ACHN (cell line): ENCODE measurements around the gene IGLL1.
"Not testable (repeated sequence)": the region's sequence is repeated elsewhere in the genome, so short reads cannot be mapped to it uniquely, and the experiment has no call there.

Source experiments
- DNase-seq: peaks from one replicate; pipeline ENCODE4 v3.0.0-alpha.2; 2015
- in situ Hi-C: cut with HindIII; loops from 2 replicates; pipeline ENCODE4 v1.10.0; 2017; ENCODE audit warnings: low sequenced_read_pairs, low pct_ligation_motif_present, low pct_unique_long_range_greater_than_20kb

Gene IGLL1

GRCh38 chr22:23549198-23549595, 30.9 kb downstream of the IGLL1 start:
- in situ Hi-C loops: no loop called here

GRCh38 chr22:23548501-23549197, 31.4 kb downstream of the IGLL1 start:
- no peak for DNase-seq
- in situ Hi-C loops: no loop called here

More at GRCh38 chr22:23549198-23549595, 30.9 kb downstream of the IGLL1 start:
- DNase-seq: no peak

- in situ Hi-C loops: no loop called here
Observed at GRCh38 chr22:23547818-23548500, 32.1 kb downstream of the IGLL1 start.

GRCh38 chr22:23547382-23547781, 32.7 kb downstream of the IGLL1 start:
- DNase-seq, in situ Hi-C loops: not testable (repeated sequence)

More at GRCh38 chr22:23547818-23548500, 32.1 kb downstream of the IGLL1 start:
- DNase-seq: no peak

- no peak for DNase-seq
- in situ Hi-C loops: no loop called here
Observed at GRCh38 chr22:23544852-23545251, 35.2 kb downstream of the IGLL1 start.

GRCh38 chr22:23543506-23544000, 36.5 kb downstream of the IGLL1 start:
- DNase-seq, in situ Hi-C loops: not testable (repeated sequence)

GRCh38 chr22:23542933-23543332, 37.2 kb downstream of the IGLL1 start:
- no peak for DNase-seq
- in situ Hi-C loops: no loop called here

GRCh38 chr22:23542391-23542790, 37.7 kb downstream of the IGLL1 start:
- in situ Hi-C loops, DNase-seq: not testable (repeated sequence)

- in situ Hi-C loops, DNase-seq: not testable (repeated sequence)
Observed at GRCh38 chr22:23541849-23542281, 38.2 kb downstream of the IGLL1 start.

GRCh38 chr22:23540837-23541236, 39.3 kb downstream of the IGLL1 start:
- DNase-seq, in situ Hi-C loops: not testable (repeated sequence)

GRCh38 chr22:23539839-23540198, 40.3 kb downstream of the IGLL1 start:
- DNase-seq, in situ Hi-C loops: not testable (repeated sequence)

- DNase-seq: peak; percentile 76
- in situ Hi-C loops: no loop called here
Observed at GRCh38 chr22:23539135-23539838, 40.8 kb downstream of the IGLL1 start.

GRCh38 chr22:23538696-23539030, 41.4 kb downstream of the IGLL1 start:
- in situ Hi-C loops, DNase-seq: not testable (repeated sequence)

GRCh38 chr22:23537830-23538695, 42.0 kb downstream of the IGLL1 start:
- DNase-seq, in situ Hi-C loops: not testable (repeated sequence)

GRCh38 chr22:23537416-23537815, 42.7 kb downstream of the IGLL1 start:
- DNase-seq: no peak
- in situ Hi-C loops: no loop called here

GRCh38 chr22:23536821-23537345, 43.2 kb downstream of the IGLL1 start:
- DNase-seq: no peak
- in situ Hi-C loops: no loop called here

- in situ Hi-C loops, DNase-seq: not testable (repeated sequence)
Observed at GRCh38 chr22:23535790-23536661, 44.1 kb downstream of the IGLL1 start.
